Activated CD4-positive, alpha-beta T cell treated with anti-CD3 and anti-CD28 coated beads, Interleukin-2, amount 50 U/mL, for 48 hours (primary cell): Measurements from ENCODE around the gene OR2S2.

ENCODE experiments used
- DNase-seq, 2 experiments: peaks; one replicate each; pipeline ENCODE4 v3.0.0-alpha.2; 2020

OR2S2 gene

DNA sequence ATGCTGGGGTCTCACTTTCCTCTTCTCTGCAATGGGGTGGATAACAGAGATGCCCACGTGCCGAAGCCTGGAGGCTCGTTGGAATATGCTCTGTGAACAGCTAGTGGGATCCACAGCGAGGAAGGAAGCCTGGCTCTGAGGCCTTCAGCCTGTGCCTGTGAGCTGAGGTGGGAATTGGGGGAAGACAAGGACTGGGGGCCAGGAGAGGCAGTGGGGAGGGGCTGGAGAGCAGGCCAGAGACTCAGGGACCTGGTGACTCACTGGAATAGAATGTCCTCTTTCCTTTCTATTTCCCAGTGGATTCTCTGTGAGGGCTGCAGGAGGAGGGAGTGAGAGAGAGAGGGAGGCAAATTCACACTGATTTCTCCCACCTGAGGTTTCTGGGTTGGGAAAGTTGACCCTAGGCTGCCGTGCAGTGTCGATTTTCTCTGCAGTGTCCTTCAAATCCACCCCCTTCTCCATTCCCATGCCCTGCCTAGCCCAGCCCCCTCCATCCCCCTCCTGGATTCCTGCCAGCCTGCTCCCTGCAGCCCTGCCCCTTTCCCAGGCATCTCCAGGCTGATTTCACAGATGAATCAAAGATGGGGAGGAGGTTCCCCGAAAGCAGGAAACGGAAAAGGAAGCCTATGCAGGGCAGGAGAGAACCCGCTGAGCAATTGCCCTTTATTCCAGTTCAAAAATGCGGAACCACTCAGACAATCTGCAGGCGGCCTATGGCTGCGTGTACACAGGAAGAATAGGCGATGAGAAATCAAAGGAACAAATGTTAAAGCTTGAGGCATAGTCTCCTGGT is 50.0 kb downstream of the OR2S2 start:
- DNase-seq = no peak
